Measurements from ENCODE around the gene REXO5.
A peak's percentile ranks its signal among the peaks of the same experiment; 100 is the strongest.

The REXO5 gene, protein sequence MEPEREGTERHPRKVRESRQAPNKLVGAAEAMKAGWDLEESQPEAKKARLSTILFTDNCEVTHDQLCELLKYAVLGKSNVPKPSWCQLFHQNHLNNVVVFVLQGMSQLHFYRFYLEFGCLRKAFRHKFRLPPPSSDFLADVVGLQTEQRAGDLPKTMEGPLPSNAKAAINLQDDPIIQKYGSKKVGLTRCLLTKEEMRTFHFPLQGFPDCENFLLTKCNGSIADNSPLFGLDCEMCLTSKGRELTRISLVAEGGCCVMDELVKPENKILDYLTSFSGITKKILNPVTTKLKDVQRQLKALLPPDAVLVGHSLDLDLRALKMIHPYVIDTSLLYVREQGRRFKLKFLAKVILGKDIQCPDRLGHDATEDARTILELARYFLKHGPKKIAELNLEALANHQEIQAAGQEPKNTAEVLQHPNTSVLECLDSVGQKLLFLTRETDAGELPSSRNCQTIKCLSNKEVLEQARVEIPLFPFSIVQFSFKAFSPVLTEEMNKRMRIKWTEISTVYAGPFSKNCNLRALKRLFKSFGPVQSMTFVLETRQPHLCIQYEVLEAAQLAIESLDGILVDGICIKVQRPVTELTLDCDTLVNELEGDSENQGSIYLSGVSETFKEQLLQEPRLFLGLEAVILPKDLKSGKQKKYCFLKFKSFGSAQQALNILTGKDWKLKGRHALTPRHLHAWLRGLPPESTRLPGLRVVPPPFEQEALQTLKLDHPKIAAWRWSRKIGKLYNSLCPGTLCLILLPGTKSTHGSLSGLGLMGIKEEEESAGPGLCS

GRCh38 chr16:20806168-20807050 lies at the start of gene REXO5, which contains the start of gene ERI2:
TSS of gene REXO5 (plus strand) at chr16:20806527. CDS start at chr16:20806954, 427 bp downstream.
TSS of gene ERI2 (minus strand) at chr16:20806472. CDS start at chr16:20806430, 42 bp downstream.
- peaks cover 17% of the 10 kb centered on the region for H3K4me1 ChIP-seq (ENCODE audit: control insufficient read depth, low read length)
- peak within 1 kb of the TSS; percentile 78 for H3K4me3 ChIP-seq (ENCODE audit: low read length)
- H3K9me3 ChIP-seq (ENCODE audit: control insufficient read depth, insufficient read depth, low read length), result no peaks in the 10 kb centered on the region
- no peaks in the 10 kb centered on the region for H3K27me3 ChIP-seq (ENCODE audit: control insufficient read depth, low read length)
- peaks cover 21% of the 10 kb centered on the region for H3F3A ChIP-seq (ENCODE audit: control insufficient read depth, insufficient read depth)
- H3K79me2 ChIP-seq (ENCODE audit: control insufficient read depth, low read length), result peaks cover 19% of the 10 kb centered on the region
- H3K27ac ChIP-seq (ENCODE audit: low read depth, low read length), result peak within 1 kb of the TSS; percentile 82
- no peak for TF ChIP-seq EZH2phosphoT487 (IDR thresholded peaks at IDR 0.05; ENCODE audit: borderline replicate concordance, low read length)
- peak; percentile 76 for TF ChIP-seq CTCF (IDR thresholded peaks at IDR 0.05; ENCODE audit: low read depth, low read length, poor library complexity, severe bottlenecking)
- H4K20me1 ChIP-seq (ENCODE audit: control insufficient read depth, insufficient read depth, low read depth, low read length), result no peaks in the 10 kb centered on the region
- H3K4me2 ChIP-seq (ENCODE audit: low read length), result peak within 1 kb of the TSS; percentile 67
- H3K36me3 ChIP-seq (ENCODE audit: control insufficient read depth, low read length), result peaks cover 3% of the 10 kb centered on the region
- H3K9me2 ChIP-seq (replicated peaks; ENCODE audit: control insufficient read depth, low read length), result no peaks in the 10 kb centered on the region

GRCh38 chr16:20760346-20760745 lies 46.0 kb upstream of the REXO5 start:
- H4K20me1 ChIP-seq (ENCODE audit: control insufficient read depth, insufficient read depth, low read depth, low read length), result no peaks in the 10 kb centered on the region
- no peak overlapping the region for H3K4me2 ChIP-seq (ENCODE audit: low read length)
- H3K27me3 ChIP-seq (ENCODE audit: control insufficient read depth, low read length), result no peaks in the 10 kb centered on the region
- peaks cover 10% of the 10 kb centered on the region for H3K9me3 ChIP-seq (ENCODE audit: control insufficient read depth, insufficient read depth, low read length)
- H3K27ac ChIP-seq (ENCODE audit: low read depth, low read length), result no peak overlapping the region
- H3K4me1 ChIP-seq (ENCODE audit: control insufficient read depth, low read length), result peaks cover 13% of the 10 kb centered on the region
- no peak overlapping the region for H3K4me3 ChIP-seq (ENCODE audit: low read length)
- no peaks in the 10 kb centered on the region for H3K79me2 ChIP-seq (ENCODE audit: control insufficient read depth, low read length)
- H3K36me3 ChIP-seq (ENCODE audit: control insufficient read depth, low read length), result no peaks in the 10 kb centered on the region
- no peaks in the 10 kb centered on the region for H3K9me2 ChIP-seq (replicated peaks; ENCODE audit: control insufficient read depth, low read length)
- TF ChIP-seq EZH2phosphoT487 (IDR thresholded peaks at IDR 0.05; ENCODE audit: borderline replicate concordance, low read length), result no peak
- no peak for TF ChIP-seq CTCF (IDR thresholded peaks at IDR 0.05; ENCODE audit: low read depth, low read length, poor library complexity, severe bottlenecking)
- H3F3A ChIP-seq (ENCODE audit: control insufficient read depth, insufficient read depth), result no peaks in the 10 kb centered on the region

GRCh38 chr16:20761175-20761574 lies 45.2 kb upstream of the REXO5 start:
- no peak overlapping the region for H3K4me2 ChIP-seq (ENCODE audit: low read length)
- TF ChIP-seq EZH2phosphoT487 (IDR thresholded peaks at IDR 0.05; ENCODE audit: borderline replicate concordance, low read length), result no peak
- no peak for TF ChIP-seq CTCF (IDR thresholded peaks at IDR 0.05; ENCODE audit: low read depth, low read length, poor library complexity, severe bottlenecking)
- no peaks in the 10 kb centered on the region for H3K27me3 ChIP-seq (ENCODE audit: control insufficient read depth, low read length)
- peaks cover 13% of the 10 kb centered on the region for H3K4me1 ChIP-seq (ENCODE audit: control insufficient read depth, low read length)
- H3K27ac ChIP-seq (ENCODE audit: low read depth, low read length), result no peak overlapping the region
- H3K9me3 ChIP-seq (ENCODE audit: control insufficient read depth, insufficient read depth, low read length), result peaks cover 10% of the 10 kb centered on the region
- no peaks in the 10 kb centered on the region for H3K79me2 ChIP-seq (ENCODE audit: control insufficient read depth, low read length)
- no peaks in the 10 kb centered on the region for H3K36me3 ChIP-seq (ENCODE audit: control insufficient read depth, low read length)
- no peak overlapping the region for H3K4me3 ChIP-seq (ENCODE audit: low read length)
- H3K9me2 ChIP-seq (replicated peaks; ENCODE audit: control insufficient read depth, low read length), result no peaks in the 10 kb centered on the region
- no peaks in the 10 kb centered on the region for H4K20me1 ChIP-seq (ENCODE audit: control insufficient read depth, insufficient read depth, low read depth, low read length)
- H3F3A ChIP-seq (ENCODE audit: control insufficient read depth, insufficient read depth), result no peaks in the 10 kb centered on the region
